ENCODE results near the gene CCT2.

DNA sequence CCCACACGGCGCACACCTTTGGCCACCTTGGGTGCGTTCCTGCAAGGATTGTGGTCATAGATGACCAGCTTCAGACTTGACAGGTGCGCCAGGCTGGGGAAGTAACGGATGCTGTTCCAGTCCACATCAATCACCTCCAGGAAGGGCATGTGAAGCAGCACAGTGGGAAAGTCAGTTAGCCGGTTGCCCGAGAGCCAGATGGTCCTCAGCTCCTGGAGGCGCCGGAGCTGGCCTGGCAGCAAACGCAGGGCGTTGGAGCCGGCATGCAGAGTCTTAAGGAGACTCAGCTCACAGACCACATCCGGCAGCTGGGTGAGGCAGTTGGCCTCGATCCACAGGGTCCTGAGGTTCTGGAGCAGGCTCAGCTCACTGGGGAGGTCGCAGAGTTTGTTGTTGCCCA is 24.9 kb downstream of the CCT2 start:
- TF ChIP-seq, protein P1, sequence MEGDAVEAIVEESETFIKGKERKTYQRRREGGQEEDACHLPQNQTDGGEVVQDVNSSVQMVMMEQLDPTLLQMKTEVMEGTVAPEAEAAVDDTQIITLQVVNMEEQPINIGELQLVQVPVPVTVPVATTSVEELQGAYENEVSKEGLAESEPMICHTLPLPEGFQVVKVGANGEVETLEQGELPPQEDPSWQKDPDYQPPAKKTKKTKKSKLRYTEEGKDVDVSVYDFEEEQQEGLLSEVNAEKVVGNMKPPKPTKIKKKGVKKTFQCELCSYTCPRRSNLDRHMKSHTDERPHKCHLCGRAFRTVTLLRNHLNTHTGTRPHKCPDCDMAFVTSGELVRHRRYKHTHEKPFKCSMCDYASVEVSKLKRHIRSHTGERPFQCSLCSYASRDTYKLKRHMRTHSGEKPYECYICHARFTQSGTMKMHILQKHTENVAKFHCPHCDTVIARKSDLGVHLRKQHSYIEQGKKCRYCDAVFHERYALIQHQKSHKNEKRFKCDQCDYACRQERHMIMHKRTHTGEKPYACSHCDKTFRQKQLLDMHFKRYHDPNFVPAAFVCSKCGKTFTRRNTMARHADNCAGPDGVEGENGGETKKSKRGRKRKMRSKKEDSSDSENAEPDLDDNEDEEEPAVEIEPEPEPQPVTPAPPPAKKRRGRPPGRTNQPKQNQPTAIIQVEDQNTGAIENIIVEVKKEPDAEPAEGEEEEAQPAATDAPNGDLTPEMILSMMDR (IDR thresholded peaks at IDR 0.05) = no peak
- TF ChIP-seq POLR2A (IDR thresholded peaks at IDR 0.05) = no peak

Measured in lower leg skin (tissue), 3 donors.